Caco-2 (cell line): ENCODE results near the gene SLC39A7. TPM values are rescaled to one million over a fixed set of nuclear protein-coding genes. Genes with fewer than 3 reads are reported as not detected.

Source experiments
- BruUV-seq: library from RNA; stranded (reverse); fragments of 400-500 nt; replicated peaks from 2 replicates; lab custom pipeline; 2021; lab: Mats Ljungman, UMichigan
- CTCF ChIA-PET: fragments of 300-600 bp; sonication (Branson Sonifier 250); formaldehyde crosslinking; loops from one replicate; lab custom pipeline; 2022; ENCODE audit warnings: antibody characterized with exemption; lab: Charles Lee
- POLR2A ChIA-PET: fragments of 300-600 bp; sonication (Branson Sonifier 250); formaldehyde crosslinking; loops from one replicate; lab custom pipeline; 2022; ENCODE audit warnings: antibody characterized with exemption; lab: Charles Lee
- DNase-seq, 2 experiments: peaks; one replicate each; pipeline versions ENCODE4 v3.0.0 to v3.0.0-alpha.2; 2020 to 2022
- H3K27me3 ChIP-seq: replicated peaks from 2 replicates; pipeline ENCODE4 v1.6.0; 2011; ENCODE audit warnings: low read length; ENCODE audit not compliant: control insufficient read depth, insufficient read depth
- H3K36me3 ChIP-seq: 2 replicates; pipeline ENCODE4 v1.5.1; 2011; ENCODE audit warnings: low read length; ENCODE audit not compliant: control insufficient read depth, insufficient read depth
- H3K4me1 ChIP-seq: fragments of 250-450 bp; sonication (Bioruptor Pico); 2 replicates; pipeline ENCODE4 v1.5.1; 2020; ENCODE audit warnings: mild to moderate bottlenecking
- H3K4me3 ChIP-seq: 2 replicates; pipeline ENCODE4 v1.5.1; 2011; ENCODE audit warnings: low read depth, mild to moderate bottlenecking, control low read depth, low read length
- H3K9me3 ChIP-seq: fragments of 250-450 bp; sonication (Bioruptor Pico); 2 replicates; pipeline ENCODE4 v1.5.1; 2020; ENCODE audit warnings: mild to moderate bottlenecking, moderate library complexity
- H3K27ac Mint-ChIP-seq: one replicate; pipeline ENCODE4 v1.8.0; 2022; ENCODE audit warnings: mixed read lengths; ENCODE audit not compliant: unreplicated experiment
- H3K27me3 Mint-ChIP-seq: one replicate; pipeline ENCODE4 v1.8.0; 2022; ENCODE audit warnings: mixed read lengths; ENCODE audit not compliant: insufficient read depth, unreplicated experiment
- H3K36me3 Mint-ChIP-seq: one replicate; pipeline ENCODE4 v1.8.0; 2022; ENCODE audit warnings: mild to moderate bottlenecking, mixed read lengths; ENCODE audit not compliant: insufficient read depth, unreplicated experiment
- H3K4me1 Mint-ChIP-seq: one replicate; pipeline ENCODE4 v1.8.0; 2022; ENCODE audit warnings: low read depth, mixed read lengths; ENCODE audit not compliant: unreplicated experiment
- H3K4me3 Mint-ChIP-seq: one replicate; pipeline ENCODE4 v1.8.0; 2022; ENCODE audit warnings: mild to moderate bottlenecking, moderate library complexity, mixed read lengths; ENCODE audit not compliant: unreplicated experiment
- H3K9me3 Mint-ChIP-seq: one replicate; pipeline ENCODE4 v1.8.0; 2022; ENCODE audit warnings: mixed read lengths; ENCODE audit not compliant: unreplicated experiment
- CTCF ChIP-seq, 2 experiments: fragments of 200-600 bp in 1 of 2; IDR thresholded peaks; 1 replicate in 1 of 2; 2 replicates in 1 of 2; pipeline versions ENCODE4 v1.5.1 to v1.8.0; 2011 to 2022; ENCODE audit warnings: antibody characterized with exemption in 1 of 2, control low read depth in 1 of 2, inconsistent platforms in 1 of 2, low read depth in 1 of 2, low read length in 1 of 2, mild to moderate bottlenecking in 1 of 2, moderate library complexity in 1 of 2; ENCODE audit not compliant: insufficient read depth in 1 of 2, severe bottlenecking in 1 of 2, unreplicated experiment in 1 of 2
- intact Hi-C: fragments of 100-400 bp; cut with micrococcal nuclease; formaldehyde crosslinking; loops from one replicate; pipeline ENCODE4 v1.10.0; 2022; ENCODE audit not compliant: unreplicated experiment
- total RNA-seq: library from RNA; stranded (reverse); gene quantifications from 2 replicates; pipeline ENCODE4 v1.2.3, GENCODE V29; 2022

The SLC39A7 gene
- total RNA-seq, 1 experiment from 2014 or later = 140 TPM

GRCh38 chr6:33203443-33204164 is 2.9 kb downstream of the SLC39A7 start:
- intact Hi-C loops = no loop called here
- no peaks in the 10 kb centered on the region for H3K27me3 ChIP-seq
- CTCF ChIA-PET = no interaction called here
- H3K36me3 ChIP-seq = peaks cover 13% of the 10 kb centered on the region
- TF ChIP-seq CTCF (IDR thresholded peaks at IDR 0.05; ENCODE audit: insufficient read depth in 1 of 2, low read depth in 1 of 2, low read length in 1 of 2, severe bottlenecking in 1 of 2, unreplicated experiment in 1 of 2) = no peak
- H3K4me1 ChIP-seq = peaks cover 22% of the 10 kb centered on the region
- H3K27me3 Mint-ChIP-seq = no peaks in the 10 kb centered on the region
- H3K4me3 Mint-ChIP-seq = peak overlapping the region; percentile 90
- H3K9me3 Mint-ChIP-seq = no peaks in the 10 kb centered on the region
- no TSS peak for BruUV-seq
- H3K4me1 Mint-ChIP-seq = peaks cover 38% of the 10 kb centered on the region
- no peak for DNase-seq
- H3K36me3 Mint-ChIP-seq = peaks cover 64% of the 10 kb centered on the region
- no peak overlapping the region for H3K4me3 ChIP-seq
- H3K9me3 ChIP-seq = no peaks in the 10 kb centered on the region
- H3K27ac Mint-ChIP-seq = no peak overlapping the region
- POLR2A ChIA-PET = interaction anchor here (0.7 kb wide), 1 partner anchor 1702 kb away, joined by 3 read pairs; no protein-coding TSS in a partner anchor

GRCh38 chr6:33204165-33204414 is 3.4 kb downstream of the SLC39A7 start:
- Histone ChIP-seq H3K9me3 (no peaks in the 10 kb centered on the region), H3K36me3 (peaks cover 13% of the 10 kb centered on the region), H3K27me3 (no peaks in the 10 kb centered on the region), H3K4me3 (no peak overlapping the region), H3K4me1 (peaks cover 22% of the 10 kb centered on the region)
- ChIA-PET POLR2A (interaction anchor here (0.7 to 1.6 kb wide), 3 partner anchors 85 to 1701 kb away, joined by 3 to 16 read pairs (median 9); partner anchors contain the start of gene WDR46), CTCF (interaction anchor here (1.0 to 1.6 kb wide), 2 partner anchors 44 to 271 kb away, joined by 7 to 11 read pairs; no protein-coding TSS in a partner anchor)
- H3K27ac Mint-ChIP-seq = no peak overlapping the region
- TF ChIP-seq CTCF (IDR thresholded peaks at IDR 0.05; ENCODE audit: insufficient read depth in 1 of 2, low read depth in 1 of 2, low read length in 1 of 2, severe bottlenecking in 1 of 2, unreplicated experiment in 1 of 2) = no peak
- peak overlapping the region; percentile 90 for H3K4me3 Mint-ChIP-seq
- H3K4me1 Mint-ChIP-seq = peaks cover 33% of the 10 kb centered on the region
- intact Hi-C loops = no loop called here
- H3K27me3 Mint-ChIP-seq = no peaks in the 10 kb centered on the region
- no peaks in the 10 kb centered on the region for H3K9me3 Mint-ChIP-seq
- BruUV-seq = no TSS peak
- no peak for DNase-seq
- peaks cover 69% of the 10 kb centered on the region for H3K36me3 Mint-ChIP-seq

- H3K4me1 ChIP-seq = peaks cover 22% of the 10 kb centered on the region
- H3K27me3 ChIP-seq = no peaks in the 10 kb centered on the region
- Mint-ChIP-seq H3K4me1 (peaks cover 31% of the 10 kb centered on the region), H3K27ac (peak within 1 kb of the TSS; percentile 90), H3K27me3 (no peaks in the 10 kb centered on the region), H3K9me3 (no peaks in the 10 kb centered on the region), H3K36me3 (peaks cover 74% of the 10 kb centered on the region), H3K4me3 (peak within 1 kb of the TSS; percentile 90)
- no TSS peak for BruUV-seq
- peak; percentile 93 for DNase-seq
- POLR2A ChIA-PET = interaction anchor here (0.7 to 1.6 kb wide), 3 partner anchors 84 to 1701 kb away, joined by 3 to 16 read pairs (median 9); partner anchors contain the start of gene WDR46
- peak within 1 kb of the TSS; percentile 69 for H3K4me3 ChIP-seq
- H3K36me3 ChIP-seq = peaks cover 13% of the 10 kb centered on the region
- TF ChIP-seq CTCF (IDR thresholded peaks at IDR 0.05; ENCODE audit: insufficient read depth in 1 of 2, low read depth in 1 of 2, low read length in 1 of 2, severe bottlenecking in 1 of 2, unreplicated experiment in 1 of 2) = no peak
- intact Hi-C loops = loop anchor here (1.0 kb wide), 1 partner anchor 44 kb away; no protein-coding TSS in a partner anchor
- H3K9me3 ChIP-seq = no peaks in the 10 kb centered on the region
- CTCF ChIA-PET = interaction anchor here (1.0 to 1.6 kb wide), 3 partner anchors 44 to 271 kb away, joined by 7 to 11 read pairs (median 7); no protein-coding TSS in a partner anchor
Measured at GRCh38 chr6:33204415-33205190, 3.9 kb downstream of the SLC39A7 start, which contains the start of gene HSD17B8. Gene HSD17B8, plus strand, starts transcription at chr6:33204655. Its CDS starts 14 bp downstream, at chr6:33204669.
